OCI-LY3 (cell line): Measurements from ENCODE around the gene NPIPB8.

Source experiments
- CTCF ChIP-seq: fragments of 200-600, 300-600 bp; sonication (generic); IDR thresholded peaks from 2 replicates; pipeline ENCODE4 v1.5.1; 2014; ENCODE audit warnings: antibody characterized with exemption, low read length, low read depth
- EZH2phosphoT487 ChIP-seq: fragments of 200-600 bp; shearing (Covaris generic); IDR thresholded peaks from 2 replicates; pipeline ENCODE4 v1.6.1; 2018; ENCODE audit warnings: antibody characterized with exemption, mixed run types, low read depth

- TF ChIP-seq CTCF (no peak), EZH2phosphoT487 (no peak)
These were observed 47.9 kb upstream of the NPIPB8 start for GRCh38 chr16:28589930-28590329.
